Stimulated activated CD4-positive, alpha-beta T cell treated with anti-CD3 and anti-CD28 coated beads, Interleukin-12 subunit alpha, Interleukin-12 subunit beta, amount 100 ng/mL, for 24 hours (primary cell): ENCODE measurements around the gene HSFY1.
"Not testable (repeated sequence)": the region's sequence is repeated elsewhere in the genome, so short reads cannot be mapped to it uniquely, and the experiment has no call there.

Source experiments
- DNase-seq, 2 experiments: peaks; one replicate each; pipeline ENCODE4 v3.0.0-alpha.2; 2020; ENCODE audit warnings: low read depth in 2 of 2

The HSFY1 gene

GRCh38 chrY:18546420-18546819 lies at the start of gene HSFY1:
HSFY1 (plus strand) TSS chrY:18546720; CDS start chrY:18546788, 68 bp downstream.
- not testable (repeated sequence) for DNase-seq

- DNase-seq = not testable (repeated sequence)
Observed at GRCh38 chrY:18504266-18504665, 42.3 kb upstream of the HSFY1 start.

- DNase-seq = not testable (repeated sequence)
Observed at GRCh38 chrY:18530995-18531655, 15.4 kb upstream of the HSFY1 start.

- DNase-seq = not testable (repeated sequence)
Observed at GRCh38 chrY:18538952-18539351, 7.6 kb upstream of the HSFY1 start.

- DNase-seq = not testable (repeated sequence)
Observed at GRCh38 chrY:18553132-18553531, 6.6 kb downstream of the HSFY1 start.

- DNase-seq = not testable (repeated sequence)
Observed at GRCh38 chrY:18565915-18566314, 19.4 kb downstream of the HSFY1 start.
